HG02973 (cell line): Measurements from ENCODE around the gene SAXO2.
"Not testable (repeated sequence)": the region's sequence is repeated elsewhere in the genome, so short reads cannot be mapped to it uniquely, and the experiment has no call there.

ENCODE experiments used
- ATAC-seq: cut with Tn5 transposase; IDR thresholded peaks from one replicate; pipeline ENCODE4 v1.9.1; 2021; ENCODE audit warnings: moderate library complexity; ENCODE audit not compliant: unreplicated experiment

The SAXO2 gene

DNA sequence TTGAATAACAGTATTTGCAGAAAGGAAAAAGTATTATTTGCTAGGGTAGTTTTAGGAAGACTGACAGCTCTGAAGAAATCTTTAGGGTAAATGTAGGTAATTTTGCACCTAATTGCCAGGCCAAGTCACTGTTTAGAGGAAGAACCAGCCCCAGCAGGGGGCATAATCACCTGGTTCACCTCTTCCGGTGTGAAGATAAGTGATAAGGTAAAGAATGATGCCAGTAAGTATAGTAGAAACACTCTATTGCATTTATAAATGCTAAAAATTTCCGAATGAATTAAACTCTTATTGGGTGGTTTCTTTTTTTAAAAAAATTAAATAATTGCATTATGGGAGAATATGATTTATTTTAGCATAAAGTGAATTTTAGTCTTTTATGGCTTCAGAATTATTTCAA, 21.8 kb downstream of the SAXO2 start:
- not testable (repeated sequence) for ATAC-seq

DNA sequence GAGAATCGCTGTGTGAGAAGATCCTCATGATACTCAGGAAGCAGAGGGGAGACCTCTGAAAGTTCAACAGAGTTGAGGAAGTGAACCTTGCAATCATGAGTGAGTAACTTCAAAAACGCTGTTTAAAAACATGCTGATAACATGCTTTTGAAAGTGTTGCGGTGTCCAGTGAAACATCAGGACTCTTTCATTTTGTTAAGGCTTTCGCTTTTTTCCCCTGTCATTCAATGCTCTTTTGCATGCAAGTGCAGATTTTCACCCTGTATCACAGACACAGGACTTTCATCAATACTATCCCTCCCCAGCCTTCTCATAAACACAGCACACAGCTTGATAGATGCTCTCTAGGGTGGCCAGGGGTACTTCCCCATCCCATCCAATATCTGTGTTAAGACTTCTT, 23.9 kb downstream of the SAXO2 start:
- ATAC-seq, result peak; percentile 88

DNA sequence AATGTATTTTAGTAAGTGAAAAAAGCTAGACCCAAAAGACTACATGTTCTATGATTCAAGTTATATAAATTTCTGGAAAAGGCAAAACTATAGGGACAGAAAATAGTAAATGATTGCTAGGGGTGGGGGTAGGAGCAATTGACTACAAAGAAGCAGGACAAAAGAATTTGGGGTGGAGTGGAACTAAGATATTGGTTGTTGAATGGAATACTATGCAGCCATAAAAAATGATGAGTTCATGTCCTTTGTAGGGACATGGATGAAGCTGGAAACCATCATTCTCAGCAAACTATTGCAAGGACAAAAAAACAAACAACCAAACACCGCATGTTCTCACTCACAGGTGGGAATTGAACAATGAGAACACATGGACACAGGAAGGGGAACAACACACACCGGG, 25.6 kb downstream of the SAXO2 start:
- not testable (repeated sequence) for ATAC-seq

DNA sequence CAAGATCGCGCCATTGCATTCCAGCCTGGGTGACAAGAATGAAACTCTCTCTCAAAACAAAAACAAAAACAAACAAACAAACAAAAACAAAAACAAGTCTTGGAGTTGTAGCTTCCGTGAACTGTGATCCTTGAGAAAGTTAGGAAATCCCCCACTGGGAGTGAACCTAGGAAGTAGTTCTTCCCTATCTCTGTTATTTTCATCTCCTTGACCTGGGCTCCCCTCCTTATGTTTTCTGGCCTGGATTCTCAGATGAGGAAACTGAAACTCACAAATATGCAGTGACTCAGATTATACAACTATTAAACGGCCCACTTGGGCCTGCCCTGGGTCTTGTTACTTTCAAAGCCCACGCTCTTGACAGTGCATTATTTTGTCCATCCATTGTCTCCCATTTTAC, 29.7 kb downstream of the SAXO2 start:
- ATAC-seq, result no peak

DNA sequence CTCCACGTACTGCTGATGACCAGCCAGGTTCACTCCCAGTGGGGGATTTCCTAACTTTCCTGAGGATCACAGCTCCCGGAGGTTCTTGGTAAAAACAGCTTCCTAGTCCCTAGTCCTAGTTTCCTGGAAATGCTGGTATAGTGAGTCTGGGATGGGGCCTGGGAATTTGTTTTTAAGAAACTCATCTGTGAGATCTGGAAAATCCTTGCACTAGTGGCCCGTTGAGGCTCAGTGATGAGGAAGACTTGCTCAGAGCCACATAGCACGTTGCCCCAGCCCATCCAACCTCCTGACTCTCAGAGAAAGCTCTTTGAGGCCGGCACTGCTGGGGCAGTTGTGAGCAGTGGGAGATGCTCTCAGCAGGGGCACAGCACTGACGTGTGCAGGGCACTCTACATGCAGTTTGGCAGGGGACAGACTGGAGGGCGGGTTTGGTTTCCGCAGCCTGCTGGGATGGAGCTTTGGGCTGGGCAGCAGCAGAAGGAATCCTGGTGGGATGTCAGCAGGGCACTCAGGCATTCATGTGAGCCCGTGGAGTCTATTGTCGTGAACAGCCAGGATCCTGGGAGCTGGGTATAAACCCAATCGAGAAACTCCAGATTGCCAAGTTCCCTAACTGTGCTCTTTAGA, 31.6 kb downstream of the SAXO2 start:
- no peak for ATAC-seq

DNA sequence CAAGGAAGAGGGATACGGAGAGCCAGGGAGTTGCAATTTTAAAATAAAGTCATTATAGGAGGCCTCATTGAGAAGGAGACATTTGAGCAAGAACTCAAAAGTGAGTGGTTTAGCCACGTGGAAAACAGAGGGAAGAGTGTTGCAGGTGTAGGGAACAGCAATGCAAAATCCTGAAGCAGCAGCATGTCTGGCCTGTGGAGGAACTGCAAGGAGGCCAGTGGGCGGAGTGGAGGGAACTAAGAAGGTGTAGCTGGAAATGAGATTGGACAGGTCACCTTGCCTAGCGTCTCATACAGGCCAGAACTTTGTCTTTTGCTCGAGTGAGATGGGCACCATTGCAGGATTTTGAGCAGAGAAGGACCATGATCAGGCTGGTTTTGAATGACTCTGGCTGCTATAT, 34.9 kb downstream of the SAXO2 start:
- no peak for ATAC-seq

DNA sequence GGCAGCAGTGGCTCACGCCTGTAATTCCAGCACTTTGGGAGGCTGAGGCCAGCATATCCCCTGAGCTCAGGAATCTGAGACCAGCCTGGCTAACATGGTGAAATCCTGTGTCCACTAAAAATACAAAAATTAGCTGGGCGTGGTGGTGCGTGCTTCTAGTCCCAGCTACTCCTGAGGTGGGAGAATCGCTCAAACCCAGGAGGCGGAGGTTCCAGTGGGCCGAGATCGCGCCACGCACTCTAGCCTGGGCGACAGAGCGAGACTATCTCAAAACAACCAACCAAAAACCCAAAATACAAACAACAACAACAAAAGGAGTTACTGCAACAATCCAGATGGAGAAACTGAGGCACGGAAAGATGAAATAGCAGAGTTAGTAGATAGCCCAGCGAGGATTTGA, 35.4 kb downstream of the SAXO2 start:
- no peak for ATAC-seq

DNA sequence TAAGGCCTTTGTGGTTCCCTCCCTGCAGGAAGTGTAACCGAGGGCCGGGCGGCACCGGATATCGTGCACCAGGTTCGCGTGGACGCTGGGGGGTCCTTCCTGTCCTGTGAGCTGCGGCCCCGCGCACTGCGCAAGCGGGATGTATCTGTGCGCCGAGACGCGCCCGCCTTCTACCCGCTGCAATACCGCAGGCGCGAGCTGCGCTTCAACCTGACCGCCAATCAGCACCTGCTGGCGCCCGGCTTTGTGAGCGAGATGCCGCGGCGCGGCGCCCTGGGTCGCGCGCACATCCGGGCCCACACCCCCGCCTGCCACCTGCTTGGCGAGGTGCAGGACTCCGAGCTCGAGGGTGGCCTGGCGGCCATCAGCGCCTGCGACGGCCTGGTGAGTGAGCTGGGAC, 35.9 kb downstream of the SAXO2 start:
- ATAC-seq, result no peak

DNA sequence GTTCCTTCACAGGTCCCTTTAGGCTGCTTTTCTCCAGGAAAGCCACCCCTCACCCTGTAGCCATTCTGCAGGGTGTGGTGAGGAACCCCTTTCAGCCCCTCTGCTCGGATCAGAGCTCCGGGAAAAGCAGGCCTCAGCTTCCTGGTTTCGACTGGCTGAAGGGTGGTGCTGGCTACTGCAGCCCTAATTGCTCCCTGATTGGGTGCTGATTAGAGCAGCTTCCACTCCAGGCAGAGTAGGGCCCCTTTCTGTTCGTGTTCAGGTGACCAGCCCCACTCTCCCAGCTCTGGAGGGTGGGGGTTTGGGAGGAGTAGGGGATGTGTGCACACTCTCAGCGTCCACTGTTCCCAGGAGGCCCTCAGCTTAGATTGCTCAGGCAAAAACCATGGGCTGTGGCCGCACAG, 36.9 kb downstream of the SAXO2 start:
- ATAC-seq, result not testable (repeated sequence)

DNA sequence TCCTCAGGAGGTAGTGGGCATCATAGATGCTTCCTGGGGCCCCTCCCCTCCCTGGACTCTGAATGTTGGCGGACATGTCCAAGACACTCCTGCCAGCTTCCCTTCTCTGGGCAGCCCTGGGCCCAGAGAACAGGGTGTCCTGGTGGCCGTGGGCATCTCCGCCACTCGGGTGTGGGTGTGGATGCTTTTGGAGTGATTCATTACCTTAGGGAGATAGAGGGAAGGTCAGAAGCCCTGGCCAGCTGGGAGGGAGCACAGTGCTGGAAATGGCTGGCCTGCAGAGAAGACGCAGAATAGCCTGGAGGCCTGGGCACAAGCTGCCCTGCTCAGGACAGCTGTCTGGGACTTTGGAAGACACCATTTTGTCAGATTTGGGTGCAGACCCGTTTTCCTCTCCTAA, 37.7 kb downstream of the SAXO2 start:
- not testable (repeated sequence) for ATAC-seq

DNA sequence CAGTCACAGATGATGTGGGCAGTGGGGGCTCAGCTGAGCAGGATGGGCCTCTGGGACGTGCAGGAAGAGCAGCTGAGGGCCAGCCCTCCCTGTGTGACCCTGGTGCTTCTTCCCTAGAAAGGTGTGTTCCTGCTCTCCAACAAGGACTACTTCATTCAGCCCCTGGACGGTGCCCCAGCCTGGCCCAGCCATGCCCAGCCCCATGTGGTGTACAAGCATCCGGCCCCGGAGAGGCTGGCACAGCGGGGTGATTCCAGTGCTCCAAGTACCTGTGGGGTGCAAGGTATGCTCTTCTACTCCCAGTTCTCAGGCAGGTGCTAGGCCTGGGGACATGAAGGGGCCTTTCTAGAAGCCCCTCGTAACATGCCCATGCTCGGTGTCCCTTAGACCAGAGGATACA, 38.3 kb downstream of the SAXO2 start:
- ATAC-seq, result no peak

DNA sequence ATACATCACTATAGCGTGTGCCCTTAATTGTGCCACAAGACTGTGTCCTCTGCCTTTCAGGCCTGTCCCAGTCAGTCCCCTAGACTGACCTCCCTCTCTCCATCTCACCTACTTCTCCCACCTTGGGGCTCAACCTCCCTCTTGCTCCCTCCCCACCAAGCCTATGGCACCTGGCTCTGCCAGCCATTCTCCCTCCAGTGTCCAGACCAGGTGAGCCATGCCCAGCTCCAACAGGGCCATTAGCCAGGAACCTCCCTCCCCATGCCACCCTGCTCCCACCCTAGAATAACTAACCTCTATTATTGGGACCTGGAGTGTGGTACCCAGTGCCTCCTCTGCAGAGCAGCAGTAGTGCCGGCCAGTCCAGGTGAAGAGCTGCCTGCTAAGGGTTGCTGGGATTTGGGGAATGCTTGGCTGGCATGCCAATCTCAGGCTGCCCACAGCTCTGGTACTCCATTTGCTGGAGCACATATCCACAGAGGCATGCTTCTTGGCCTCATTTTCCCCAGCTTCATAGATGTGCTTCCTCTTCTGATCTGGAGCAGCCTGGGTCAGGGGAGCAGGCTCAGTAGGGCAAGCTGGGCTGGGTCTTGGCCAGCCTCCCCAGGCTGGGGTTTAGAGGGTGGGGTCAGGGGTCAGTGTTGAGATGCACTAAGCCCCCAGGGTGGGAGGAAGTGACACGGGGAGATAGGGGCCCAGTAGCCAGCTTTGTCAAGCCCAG, 38.8 kb downstream of the SAXO2 start:
- no peak for ATAC-seq

DNA sequence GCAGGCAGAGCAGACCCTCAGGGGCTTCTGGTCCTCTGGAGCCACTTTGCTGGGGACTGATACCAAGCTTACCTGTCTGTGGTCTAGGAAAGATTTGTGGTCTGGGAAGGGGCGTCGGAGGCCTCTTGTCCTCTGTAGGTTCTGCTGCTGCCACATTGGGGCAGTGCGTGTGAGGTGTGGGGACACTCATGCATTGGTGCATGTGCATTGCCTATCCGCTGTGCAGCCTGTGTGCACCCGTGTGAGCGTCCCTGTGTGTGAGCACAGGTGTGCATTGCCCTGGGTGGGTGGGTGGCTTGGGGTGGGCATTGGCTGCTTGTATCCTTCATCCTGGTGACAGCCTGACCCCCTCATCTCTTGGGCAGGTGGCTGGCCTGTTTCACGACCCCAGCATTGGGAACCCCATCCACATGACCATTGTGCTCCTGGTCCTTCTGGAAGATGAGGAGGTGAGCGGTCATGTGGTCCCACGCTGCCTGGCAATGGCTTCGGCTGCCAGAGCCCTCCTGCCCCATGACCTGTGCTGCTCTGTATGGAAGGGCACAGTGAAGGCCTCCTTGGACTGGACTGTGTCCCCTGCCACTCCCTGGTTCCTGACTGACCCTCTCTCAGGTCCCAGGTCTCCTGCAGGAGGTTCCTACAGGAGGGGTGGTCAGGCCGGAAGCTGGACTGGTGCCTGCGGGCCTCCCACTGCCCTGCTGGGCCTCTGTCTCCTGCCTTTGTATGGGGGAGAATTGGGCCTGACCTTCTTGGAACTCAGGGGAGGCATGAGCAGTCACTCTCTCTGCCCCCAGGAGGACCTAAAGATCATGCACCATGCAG, 41.5 kb downstream of the SAXO2 start:
- ATAC-seq, result no peak

DNA sequence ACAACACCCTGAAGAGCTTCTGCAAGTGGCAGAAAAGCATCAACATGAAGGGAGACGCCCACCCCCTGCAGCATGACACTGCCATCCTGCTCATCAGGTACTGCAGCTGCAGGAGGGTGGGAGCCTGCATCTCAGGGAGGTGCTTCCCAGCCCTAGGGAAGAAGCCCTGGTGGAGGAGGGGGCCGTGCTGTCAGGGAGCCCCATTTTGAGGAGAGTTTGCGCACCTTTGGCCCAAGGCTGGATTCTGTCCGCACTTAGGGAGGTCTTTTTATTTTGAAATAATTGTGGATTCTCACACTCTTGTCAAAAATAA, 42.1 kb downstream of the SAXO2 start:
- no peak for ATAC-seq

DNA sequence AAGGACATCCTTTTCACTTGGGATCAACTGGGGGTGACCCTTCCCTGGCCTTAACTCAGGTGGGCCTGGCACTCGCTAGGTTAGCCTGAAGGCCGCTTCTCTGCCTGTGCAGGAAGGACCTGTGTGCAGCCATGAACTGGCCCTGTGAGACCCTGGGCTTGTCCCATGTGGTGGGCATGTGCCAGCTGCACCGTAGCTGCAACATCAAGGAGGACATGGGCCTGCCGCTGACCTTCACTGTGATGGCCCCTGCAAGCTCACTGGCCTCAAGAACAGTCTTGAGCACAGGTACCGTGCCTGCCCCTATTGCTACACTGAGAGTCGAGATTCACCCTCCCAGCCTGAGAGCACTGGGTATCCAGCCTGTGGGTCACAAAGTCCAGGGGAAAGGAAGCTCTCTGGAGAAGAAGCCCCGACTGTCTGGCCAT, 43.0 kb downstream of the SAXO2 start:
- no peak for ATAC-seq

DNA sequence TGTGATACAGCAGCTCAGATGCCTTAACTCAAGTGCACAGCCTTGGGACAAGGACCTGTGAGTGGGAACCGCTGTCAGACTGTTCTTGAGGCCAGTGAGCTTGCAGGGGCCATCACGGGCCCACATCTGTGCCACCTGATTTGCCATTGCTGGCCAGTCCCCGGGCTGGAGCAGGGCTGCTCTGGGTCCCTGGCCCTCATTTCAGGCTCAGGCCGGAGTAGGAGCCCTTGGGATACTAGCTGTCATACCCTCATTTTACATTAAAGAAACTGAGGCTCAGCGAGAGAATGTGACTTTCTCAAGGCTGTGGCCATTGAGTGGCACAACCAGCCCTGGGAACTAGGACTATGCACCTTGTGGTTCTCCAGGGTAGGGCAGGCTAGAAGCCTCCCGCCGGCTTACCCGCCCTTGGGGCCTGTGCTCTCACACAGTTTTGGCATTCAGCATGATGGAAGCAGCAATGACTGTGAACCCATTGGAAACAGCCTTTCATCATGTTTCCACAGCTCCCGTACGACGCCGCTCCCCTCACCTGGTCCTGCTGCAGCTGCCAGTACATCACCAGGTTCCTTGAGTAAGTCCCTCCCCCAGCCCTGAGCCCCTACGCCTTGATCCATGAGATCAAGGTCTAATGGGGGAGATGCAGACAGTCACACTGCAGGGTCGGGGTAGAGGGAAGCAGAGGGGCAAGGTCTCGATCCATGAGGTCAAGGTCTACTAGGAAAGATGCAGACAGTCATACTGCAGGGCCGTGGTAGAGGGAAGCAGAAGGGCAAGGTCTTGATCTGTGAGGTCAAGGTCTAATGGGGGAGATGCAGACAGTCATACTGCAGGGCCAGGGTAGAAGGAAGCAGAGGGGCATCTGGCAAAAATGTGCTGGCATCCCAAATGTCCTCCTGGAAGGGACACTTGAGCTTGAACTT, 44.4 kb downstream of the SAXO2 start:
- ATAC-seq, result no peak

DNA sequence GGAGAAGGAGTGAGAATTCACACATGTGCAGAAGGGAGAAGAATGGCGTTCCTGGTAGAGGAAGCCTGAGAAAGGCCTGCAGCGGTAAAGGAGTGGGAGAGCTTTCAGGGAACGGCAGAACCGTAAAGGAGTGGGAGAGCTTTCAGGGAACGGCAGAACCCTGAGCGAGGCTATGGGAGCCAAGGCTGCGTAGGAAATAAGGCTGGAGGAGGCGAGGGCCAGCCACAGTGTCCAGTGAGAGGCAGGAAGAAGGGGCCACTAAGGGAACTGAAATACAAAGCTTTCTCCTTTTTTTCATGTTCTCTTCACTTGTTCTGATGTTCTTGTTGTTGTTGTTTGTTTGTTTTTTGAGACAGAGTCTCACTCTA, 45.1 kb downstream of the SAXO2 start:
- ATAC-seq, result no peak

DNA sequence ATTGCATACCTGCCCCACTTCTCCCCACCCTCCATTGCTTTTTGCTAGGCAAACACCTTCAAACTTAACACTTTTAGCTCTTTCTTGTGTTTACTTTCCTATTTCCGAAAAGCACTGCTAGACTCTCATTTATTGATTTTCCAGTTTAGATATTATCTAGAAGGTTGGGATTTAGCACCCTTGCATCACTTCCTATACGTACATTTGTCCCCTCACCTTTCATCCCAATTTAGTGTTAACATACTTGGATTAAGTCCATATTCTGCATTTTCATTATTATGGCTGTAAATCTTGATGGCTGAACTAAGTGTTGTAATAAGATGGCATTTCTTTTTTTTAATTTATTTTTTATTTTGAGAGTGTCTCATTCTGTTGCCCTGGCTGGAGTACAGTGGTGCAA, 47.2 kb downstream of the SAXO2 start:
- no peak for ATAC-seq

DNA sequence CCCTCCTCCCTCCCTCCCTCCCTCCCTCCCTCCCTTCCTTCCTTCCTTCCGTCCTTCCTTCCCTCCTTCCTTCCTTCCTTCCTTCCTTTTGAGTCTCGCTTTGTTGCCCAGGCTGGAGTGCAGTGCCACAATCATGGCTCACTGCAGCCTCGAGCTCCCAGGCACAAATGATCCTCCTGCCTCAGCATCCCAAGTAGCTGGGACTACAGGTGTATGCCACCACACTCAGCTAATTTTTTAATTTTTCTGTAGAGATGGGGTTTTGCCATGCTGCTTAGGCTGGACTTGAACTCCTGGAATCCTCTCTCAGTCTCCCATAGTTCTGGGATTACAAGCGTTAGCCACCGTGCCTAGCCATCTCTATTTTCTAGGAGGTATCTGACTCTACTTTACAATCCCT, 48.7 kb downstream of the SAXO2 start:
- ATAC-seq, result not testable (repeated sequence)

DNA sequence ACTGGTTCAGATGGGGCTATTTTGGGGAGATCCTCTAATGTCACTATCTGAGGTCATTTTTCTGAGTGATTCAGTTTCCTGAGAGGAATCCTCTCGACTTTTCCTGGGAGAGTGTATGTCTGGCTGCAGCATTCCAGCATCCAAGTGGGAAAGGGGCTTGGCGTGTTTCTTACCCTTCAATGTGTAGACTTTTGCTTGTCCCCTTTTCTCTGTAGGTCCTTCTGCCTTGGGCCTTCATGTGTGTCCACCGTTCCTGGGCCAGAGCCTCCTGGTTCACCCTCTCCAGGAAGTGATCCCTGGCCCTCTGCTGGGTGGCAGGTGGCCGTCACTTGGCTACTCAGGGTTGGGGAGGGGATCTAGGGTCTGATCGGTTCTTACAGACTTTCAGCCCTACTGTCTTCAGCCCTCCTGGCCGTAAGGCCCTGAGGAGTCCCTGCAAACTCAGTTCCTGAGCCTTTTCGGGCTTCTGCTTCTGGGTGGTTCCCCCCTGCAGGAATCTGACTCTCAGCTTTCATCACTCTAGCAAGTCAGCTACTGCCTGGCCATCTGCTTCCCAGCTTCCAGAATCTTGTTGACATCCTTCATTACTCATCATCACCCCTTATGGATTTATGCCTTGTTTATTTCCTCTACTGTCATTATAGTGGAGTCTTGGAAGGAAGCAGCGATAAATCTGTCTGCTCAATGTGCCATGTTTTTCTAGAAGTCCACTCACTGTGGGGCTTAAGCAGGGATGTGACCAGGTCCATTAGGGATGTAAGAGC, 50.1 kb downstream of the SAXO2 start:
- ATAC-seq, result no peak
